GM18873 (cell line): ENCODE results near the gene CBX2.

Experiments
- ATAC-seq: cut with Tn5 transposase; IDR thresholded peaks from one replicate; pipeline ENCODE4 v1.9.1; 2021; ENCODE audit warnings: mild to moderate bottlenecking, moderate library complexity, moderate number of reproducible peaks; ENCODE audit not compliant: unreplicated experiment, low FRiP score

The CBX2 gene

DNA sequence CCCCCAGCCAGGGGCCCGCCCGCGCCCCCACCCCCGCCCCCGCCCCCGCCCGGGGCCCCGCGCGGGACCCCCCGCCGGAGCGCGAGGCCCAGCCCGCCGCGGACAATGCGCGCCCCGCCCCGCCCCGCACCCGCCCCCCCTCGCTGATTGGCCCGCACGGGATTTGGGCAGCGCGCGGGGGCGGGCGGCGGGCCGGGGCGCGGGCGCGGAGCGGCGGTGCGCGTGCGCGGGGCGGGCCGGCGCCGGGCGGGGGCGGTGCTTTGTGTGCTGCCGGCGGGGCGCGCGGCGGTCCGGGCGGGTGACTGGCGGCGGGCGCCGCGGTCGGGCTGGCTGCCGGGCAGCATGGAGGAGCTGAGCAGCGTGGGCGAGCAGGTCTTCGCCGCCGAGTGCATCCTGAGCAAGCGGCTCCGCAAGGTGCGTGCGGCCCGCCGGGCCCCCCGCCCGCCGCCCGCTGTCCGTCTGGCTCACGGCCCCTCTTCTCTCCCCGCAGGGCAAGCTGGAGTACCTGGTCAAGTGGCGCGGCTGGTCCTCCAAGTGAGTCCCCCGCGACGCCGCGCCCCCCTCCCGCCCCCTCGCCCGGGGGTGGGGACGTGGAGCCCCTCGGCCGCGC lies at the start of gene CBX2:
CBX2 (plus strand) TSS at position 255 of the 610 bp plus-strand sequence; CDS start at position 343, 88 bp downstream.
- ATAC-seq, result no peak

DNA sequence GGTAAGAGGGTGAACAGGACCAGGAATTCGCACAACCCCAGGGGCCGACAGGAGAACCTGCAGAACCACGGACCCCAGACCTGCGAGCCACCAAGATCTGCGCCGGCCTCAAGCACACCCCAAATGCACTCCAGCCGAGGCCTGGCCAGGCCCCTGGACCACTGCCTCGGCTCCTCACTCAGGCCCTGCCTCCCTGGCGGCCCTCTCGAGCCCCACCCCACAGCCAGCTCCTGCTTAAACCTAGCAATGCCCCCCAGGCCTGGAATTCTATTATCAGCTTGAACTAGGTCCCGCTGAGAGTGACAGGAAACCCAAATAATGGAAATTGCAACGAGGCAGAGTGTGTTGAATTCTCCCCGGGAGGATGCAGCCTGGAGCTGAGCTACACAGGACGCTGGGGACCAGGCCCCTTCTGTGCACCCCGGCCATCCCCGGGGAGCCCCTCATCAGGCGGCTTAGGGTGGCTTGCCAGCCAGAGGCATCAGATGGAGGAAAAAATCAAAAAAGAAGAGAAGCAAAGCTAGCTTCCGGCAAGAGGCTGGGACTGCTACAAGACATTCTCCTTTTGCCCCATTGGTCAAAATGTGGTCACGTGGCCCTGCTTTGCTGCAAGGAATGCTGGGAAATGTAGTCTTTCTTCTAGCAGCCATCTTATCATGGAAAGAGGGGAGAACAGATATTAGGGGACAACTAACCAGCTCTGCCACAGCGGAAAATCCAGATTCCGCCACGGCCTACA lies 49.6 kb upstream of the CBX2 start:
- no peak for ATAC-seq

DNA sequence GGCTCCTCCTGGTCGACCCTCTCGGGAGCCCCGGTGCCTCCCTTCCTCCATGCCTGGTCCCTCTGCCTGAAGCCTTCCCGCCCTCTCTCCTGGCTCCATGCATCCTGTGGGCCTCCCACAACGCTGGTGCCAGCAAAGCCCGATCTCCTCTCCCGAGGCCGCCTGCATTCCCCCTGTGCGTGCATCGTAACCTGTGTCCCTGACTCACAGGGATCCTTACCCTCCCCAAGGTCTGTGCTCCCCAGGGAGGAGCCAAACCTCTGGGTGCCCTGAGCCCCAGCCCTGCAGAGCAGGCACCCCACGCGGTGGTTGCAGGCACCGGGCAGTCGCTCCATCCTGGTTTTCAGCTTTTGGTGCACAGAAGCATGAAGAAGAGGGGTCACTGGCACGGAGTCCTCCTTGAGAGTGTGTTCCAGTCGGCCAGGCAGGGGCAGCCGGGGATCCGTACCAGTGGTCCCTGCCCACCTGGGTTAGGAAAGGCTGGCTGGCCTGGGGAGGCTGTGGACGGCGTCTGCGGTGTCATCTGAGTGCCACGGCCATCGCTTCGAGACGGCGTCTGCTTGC lies 49.0 kb upstream of the CBX2 start:
- no peak for ATAC-seq

GRCh38 chr17:79729761-79730160 lies 48.2 kb upstream of the CBX2 start:
- no peak for ATAC-seq

GRCh38 chr17:79730437-79730768 lies 47.5 kb upstream of the CBX2 start:
- ATAC-seq, result no peak

GRCh38 chr17:79730769-79731483 lies 47.0 kb upstream of the CBX2 start, which contains the start of gene ENPP7:
TSS of gene ENPP7 (plus strand) at chr17:79730943. CDS start at chr17:79731140, 197 bp downstream.
- ATAC-seq, result no peak

GRCh38 chr17:79732254-79732653 lies 45.7 kb upstream of the CBX2 start:
- no peak for ATAC-seq

- no peak for ATAC-seq
Observed at GRCh38 chr17:79732804-79733691, 44.9 kb upstream of the CBX2 start.

GRCh38 chr17:79733692-79734070 lies 44.3 kb upstream of the CBX2 start:
- ATAC-seq, result no peak

DNA sequence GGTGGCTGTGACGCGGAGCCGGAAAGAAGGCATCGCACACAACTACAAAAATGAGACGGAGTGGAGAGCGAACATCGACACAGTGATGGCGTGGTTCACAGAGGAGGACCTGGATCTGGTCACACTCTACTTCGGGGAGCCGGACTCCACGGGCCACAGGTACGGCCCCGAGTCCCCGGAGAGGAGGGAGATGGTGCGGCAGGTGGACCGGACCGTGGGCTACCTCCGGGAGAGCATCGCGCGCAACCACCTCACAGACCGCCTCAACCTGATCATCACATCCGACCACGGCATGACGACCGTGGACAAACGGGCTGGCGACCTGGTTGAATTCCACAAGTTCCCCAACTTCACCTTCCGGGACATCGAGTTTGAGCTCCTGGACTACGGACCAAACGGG lies 42.9 kb upstream of the CBX2 start:
- no peak for ATAC-seq

GRCh38 chr17:79737046-79737921 lies 40.7 kb upstream of the CBX2 start:
- no peak for ATAC-seq

DNA sequence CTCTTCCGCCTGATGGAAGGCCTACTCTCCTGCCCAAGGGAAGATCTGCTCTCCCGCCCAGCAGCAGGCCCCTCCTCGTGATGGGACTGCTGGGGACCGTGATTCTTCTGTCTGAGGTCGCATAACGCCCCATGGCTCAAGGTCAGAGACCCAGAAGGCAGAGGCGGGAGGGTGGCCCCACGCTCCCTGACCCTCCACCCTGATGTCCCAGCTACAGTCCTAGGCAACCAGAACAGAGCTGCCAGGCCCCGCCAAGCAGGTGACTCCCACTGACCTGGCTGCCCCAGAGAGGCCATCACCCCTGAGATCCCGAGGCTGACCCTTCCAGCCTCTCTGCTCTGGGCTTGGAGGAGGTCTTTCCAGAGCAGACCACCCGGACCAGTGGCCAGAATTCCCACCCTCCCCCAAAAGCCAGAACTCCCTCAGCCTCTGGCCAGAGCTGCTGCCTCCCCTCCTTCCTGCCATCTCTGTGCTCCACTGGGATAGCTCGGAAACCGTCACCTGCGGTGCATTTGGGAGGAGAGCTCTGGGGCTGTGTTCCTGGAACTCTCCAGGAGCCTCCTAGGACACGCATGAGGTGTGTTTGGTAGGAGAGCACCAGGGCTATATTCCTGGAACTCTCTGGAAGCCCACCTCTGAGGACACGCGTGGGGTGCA lies 39.9 kb upstream of the CBX2 start:
- no peak for ATAC-seq

DNA sequence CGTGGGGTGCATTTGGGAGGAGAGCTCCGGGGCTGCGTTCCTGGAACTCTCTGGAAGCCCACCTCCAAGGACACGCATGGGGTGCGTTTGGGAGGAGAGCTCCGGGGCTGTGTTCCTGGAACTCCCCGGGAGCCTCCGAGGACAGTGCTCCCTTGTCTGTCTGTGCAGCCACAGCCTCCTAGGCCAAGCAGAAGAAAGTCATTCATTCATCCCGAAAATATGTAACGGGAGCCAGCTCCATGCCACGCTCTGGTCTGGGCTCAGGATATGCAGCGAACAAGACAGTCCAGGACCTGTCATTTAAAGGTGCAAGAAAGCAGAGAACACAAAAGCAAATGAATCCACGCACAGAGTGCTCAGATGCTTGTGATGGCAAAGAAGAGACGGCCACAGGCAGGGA lies 39.3 kb upstream of the CBX2 start:
- ATAC-seq, result no peak

DNA sequence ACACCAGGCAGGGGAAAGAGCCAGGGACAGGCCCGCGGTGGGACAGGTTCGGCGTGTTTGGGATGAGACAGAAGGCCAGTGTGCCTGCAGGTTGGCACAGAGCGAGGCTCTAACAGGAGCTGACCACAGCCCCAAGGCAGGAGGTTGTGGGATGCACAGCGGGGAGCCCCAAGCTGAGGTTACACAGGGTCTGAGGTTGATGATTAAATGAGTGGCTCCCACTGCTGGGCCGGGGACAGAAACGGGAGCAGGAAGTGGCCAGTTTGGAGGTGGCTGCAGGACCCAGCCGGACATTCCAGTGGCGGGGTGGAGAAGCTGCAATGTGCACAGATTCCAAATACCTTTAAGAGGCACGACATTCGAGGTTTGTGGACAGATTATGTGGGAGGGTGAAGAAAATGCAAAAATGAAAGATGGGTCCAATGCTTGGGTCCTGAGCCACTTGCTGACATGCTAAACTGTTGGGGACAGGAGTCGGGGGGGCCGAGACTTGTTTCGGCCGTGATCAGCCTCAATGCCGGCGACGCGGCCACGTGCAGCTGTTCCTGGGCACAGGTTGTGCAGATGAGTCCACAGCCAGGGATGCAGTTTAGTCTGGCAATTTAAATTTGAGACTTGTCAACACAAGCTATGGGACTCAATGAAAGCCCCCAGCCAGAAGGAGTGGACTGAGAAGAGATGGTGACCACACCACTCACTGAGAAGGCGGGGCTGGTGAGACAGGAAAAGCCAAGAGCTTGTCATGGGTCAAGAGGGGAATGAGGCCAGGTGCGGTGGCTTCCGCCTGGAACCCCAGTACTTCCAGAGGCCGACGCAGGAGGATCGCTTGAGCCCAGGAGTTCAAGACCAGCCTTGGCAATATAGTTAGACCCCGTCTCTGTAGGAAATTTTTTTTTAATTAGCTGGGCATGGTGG lies 38.5 kb upstream of the CBX2 start:
- no peak for ATAC-seq

GRCh38 chr17:79740413-79740812 lies 37.5 kb upstream of the CBX2 start:
- ATAC-seq, result no peak

- no peak for ATAC-seq
Observed at GRCh38 chr17:79741401-79741750, 36.6 kb upstream of the CBX2 start.

DNA sequence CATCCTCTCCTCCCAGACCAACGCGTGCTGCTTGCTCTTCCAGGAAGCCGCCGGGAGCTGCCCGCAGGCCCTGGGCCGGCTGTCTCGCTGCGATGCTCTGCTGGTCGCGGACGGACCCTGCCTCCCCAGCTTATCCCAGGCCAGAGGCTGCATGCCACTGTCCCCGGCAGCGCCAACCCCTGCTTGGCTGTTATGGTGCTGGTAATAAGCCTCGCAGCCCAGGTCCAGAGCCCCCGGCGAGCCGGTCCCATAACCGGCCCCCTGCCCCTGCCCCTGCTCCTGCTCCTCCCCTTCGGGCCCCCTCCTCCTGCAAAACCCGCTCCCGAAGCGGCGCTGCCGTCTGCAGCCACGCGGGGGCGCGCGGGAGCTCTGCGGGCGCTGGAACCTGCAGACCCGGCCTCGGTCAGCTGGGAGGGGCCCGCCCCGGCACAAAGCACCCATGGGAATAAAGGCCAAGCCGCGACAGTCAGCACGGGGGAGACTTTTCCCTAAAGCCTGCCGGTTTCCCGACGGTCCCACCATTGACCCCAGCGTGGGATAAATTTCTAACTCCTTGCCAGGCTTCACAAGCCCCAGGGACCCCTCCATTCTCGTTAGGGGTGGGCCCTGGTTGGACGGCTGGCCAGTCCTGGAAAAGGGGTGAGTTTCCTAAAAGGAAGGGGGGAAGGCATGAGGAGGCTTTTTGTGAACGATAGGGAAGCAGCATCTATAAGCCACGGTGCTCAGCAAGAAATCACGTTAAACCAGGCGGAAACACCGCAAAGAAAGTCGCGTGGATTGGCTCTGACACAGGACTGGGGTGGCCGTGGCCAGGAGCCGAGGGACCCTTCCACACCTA lies 36.0 kb upstream of the CBX2 start:
- no peak for ATAC-seq
